Nephron progenitor cell (in vitro differentiated cells): Measurements from ENCODE around the gene MX2.

Experiments used
- DNase-seq: peaks from one replicate; pipeline ENCODE4 v3.0.0; 2021
- H3K27ac Mint-ChIP-seq: 2 replicates; pipeline ENCODE4 v1.8.0; 2021; ENCODE audit warnings: mild to moderate bottlenecking, moderate library complexity, mixed read lengths
- H3K27me3 Mint-ChIP-seq: 2 replicates; pipeline ENCODE4 v1.8.0; 2021; ENCODE audit warnings: mild to moderate bottlenecking, low read depth, mixed read lengths; ENCODE audit not compliant: poor library complexity
- H3K36me3 Mint-ChIP-seq: 2 replicates; pipeline ENCODE4 v1.8.0; 2021; ENCODE audit warnings: low read depth, mixed read lengths
- H3K4me1 Mint-ChIP-seq: 2 replicates; pipeline ENCODE4 v1.8.0; 2021; ENCODE audit warnings: mixed read lengths
- H3K4me3 Mint-ChIP-seq: 2 replicates; pipeline ENCODE4 v1.8.0; 2021; ENCODE audit warnings: mild to moderate bottlenecking, moderate library complexity, mixed read lengths
- H3K9me3 Mint-ChIP-seq: 2 replicates; pipeline ENCODE4 v1.8.0; 2021; ENCODE audit warnings: mild to moderate bottlenecking, moderate library complexity, mixed read lengths
- CTCF ChIP-seq: fragments of 200-600 bp; sonication (generic); IDR thresholded peaks from 2 replicates; pipeline ENCODE4 v1.5.0; 2021; ENCODE audit warnings: antibody characterized with exemption

The MX2 gene

GRCh38 chr21:41374177-41374712 is 12.4 kb downstream of the MX2 start:
- no peak overlapping the region for H3K4me3 Mint-ChIP-seq
- H3K27me3 Mint-ChIP-seq: peaks cover 14% of the 10 kb centered on the region
- no peaks in the 10 kb centered on the region for H3K36me3 Mint-ChIP-seq
- no peak for DNase-seq
- H3K27ac Mint-ChIP-seq: no peak overlapping the region
- H3K4me1 Mint-ChIP-seq: peaks cover 7% of the 10 kb centered on the region
- H3K9me3 Mint-ChIP-seq: no peaks in the 10 kb centered on the region
- no peak for TF ChIP-seq CTCF

DNA sequence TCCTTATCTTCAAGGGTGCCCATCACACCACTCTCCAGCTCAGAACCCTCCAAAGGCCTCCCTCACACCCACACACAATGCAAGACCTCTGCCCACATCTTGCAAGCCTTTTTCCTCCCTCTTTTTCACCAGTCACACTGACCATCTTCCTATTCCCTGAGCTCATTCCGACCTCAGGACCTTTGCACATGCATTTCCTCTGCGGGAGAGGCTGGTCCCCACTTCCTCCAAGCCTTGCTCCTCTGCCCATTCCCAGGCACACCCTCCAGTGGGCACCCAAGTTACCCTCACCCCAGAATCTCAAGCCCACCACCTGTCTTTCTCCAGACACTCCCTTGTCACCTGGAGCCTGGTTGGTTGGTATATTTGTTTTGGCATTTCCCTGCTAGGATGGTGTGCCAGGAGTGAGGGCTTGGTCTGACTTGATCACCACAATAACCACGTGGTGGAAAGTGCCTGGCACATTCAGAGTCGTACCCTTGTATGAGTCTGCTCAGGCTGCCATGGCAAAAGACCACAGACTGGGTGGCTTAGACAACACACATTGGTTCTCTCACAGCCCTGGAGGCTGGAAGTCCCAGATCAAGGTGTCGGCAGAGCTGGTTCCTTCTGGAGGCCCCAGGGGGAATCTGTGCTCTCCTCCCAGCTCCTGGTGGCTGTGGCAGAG is 13.2 kb downstream of the MX2 start:
- H3K4me1 Mint-ChIP-seq: peaks cover 5% of the 10 kb centered on the region
- H3K27me3 Mint-ChIP-seq: peaks cover 14% of the 10 kb centered on the region
- H3K36me3 Mint-ChIP-seq: no peaks in the 10 kb centered on the region

GRCh38 chr21:41375875-41376274 is 14.0 kb downstream of the MX2 start:
- DNase-seq: no peak
- Mint-ChIP-seq H3K27ac (no peak overlapping the region), H3K9me3 (no peaks in the 10 kb centered on the region), H3K36me3 (no peaks in the 10 kb centered on the region), H3K4me1 (peaks cover 1% of the 10 kb centered on the region), H3K27me3 (peaks cover 18% of the 10 kb centered on the region), H3K4me3 (no peak overlapping the region)
- no peak for TF ChIP-seq CTCF

More for the DNA sequence above, 13.2 kb downstream of the MX2 start:
- no peak for DNase-seq
- no peak overlapping the region for H3K4me3 Mint-ChIP-seq
- no peak overlapping the region for H3K27ac Mint-ChIP-seq
- TF ChIP-seq CTCF: no peak
- H3K9me3 Mint-ChIP-seq: no peaks in the 10 kb centered on the region

GRCh38 chr21:41377715-41378114 is 15.9 kb downstream of the MX2 start:
- Mint-ChIP-seq H3K4me3 (no peak overlapping the region), H3K9me3 (peaks cover 11% of the 10 kb centered on the region), H3K27ac (peak overlapping the region; percentile 50), H3K36me3 (no peaks in the 10 kb centered on the region), H3K27me3 (peaks cover 14% of the 10 kb centered on the region), H3K4me1 (no peaks in the 10 kb centered on the region)
- DNase-seq: no peak
- no peak for TF ChIP-seq CTCF

DNA sequence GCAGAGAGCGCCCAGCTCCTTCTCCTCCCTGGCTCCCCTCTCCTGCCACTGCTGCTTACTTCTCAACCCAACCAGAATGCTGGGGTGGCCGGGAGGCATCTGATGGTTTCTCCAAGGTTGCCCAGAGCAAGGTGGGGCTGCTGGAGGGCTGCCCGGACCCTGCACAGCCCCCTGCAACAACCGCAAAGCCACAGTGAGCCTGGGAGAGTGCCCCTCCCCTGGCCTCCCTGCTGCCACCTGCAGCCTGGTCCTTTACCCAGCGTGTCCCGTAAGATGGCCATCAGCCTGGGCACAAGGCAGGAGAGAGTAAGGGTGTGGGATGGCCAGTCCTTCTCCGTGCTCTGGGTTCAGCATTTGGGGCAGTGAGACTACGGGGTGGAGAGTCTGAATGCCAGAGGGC is 17.0 kb downstream of the MX2 start:
- no peak overlapping the region for H3K4me3 Mint-ChIP-seq
- no peaks in the 10 kb centered on the region for H3K4me1 Mint-ChIP-seq

More for the DNA sequence above, 17.0 kb downstream of the MX2 start:
- H3K27ac Mint-ChIP-seq: no peak overlapping the region
- H3K27me3 Mint-ChIP-seq: peaks cover 14% of the 10 kb centered on the region
- H3K9me3 Mint-ChIP-seq: peaks cover 15% of the 10 kb centered on the region
- DNase-seq: no peak
- H3K36me3 Mint-ChIP-seq: no peaks in the 10 kb centered on the region
- no peak for TF ChIP-seq CTCF
